GM23338 (cell line): ENCODE data around the gene SRCAP. TPM values are rescaled to one million over a fixed set of nuclear protein-coding genes. Genes with fewer than 3 reads are reported as not detected.

Experiments
- ATAC-seq: fragments of 200-7000 bp; cut with Tn5 transposase; 3 replicates; pipeline ENCODE4 v1.9.1; 2020
- DNase-seq: peaks from one replicate; pipeline ENCODE4 v3.0.0-alpha.2; 2015; ENCODE audit warnings: low spot score
- H2AFZ ChIP-seq: fragments of 200-600 bp; sonication (generic); 2 replicates; pipeline ENCODE4 v1.8.0; 2016; ENCODE audit warnings: antibody characterized with exemption, mild to moderate bottlenecking, moderate library complexity
- H3F3A ChIP-seq: fragments of 200-600 bp; sonication (generic); replicated peaks from 2 replicates; pipeline ENCODE4 v1.8.0; 2017; ENCODE audit warnings: antibody characterized with exemption, mixed run types, low read depth
- H3K27ac ChIP-seq: fragments of 200-600 bp; sonication (generic); 2 replicates; pipeline ENCODE4 v1.6.1; 2016; ENCODE audit warnings: low read depth
- H3K27me3 ChIP-seq: fragments of 200-600 bp; sonication (generic); 2 replicates; pipeline ENCODE4 v1.8.0; 2016; ENCODE audit warnings: mild to moderate bottlenecking, mixed run types, moderate library complexity; ENCODE audit not compliant: insufficient read depth
- H3K36me3 ChIP-seq: fragments of 200-600 bp; sonication (generic); 2 replicates; pipeline ENCODE4 v1.8.0; 2016; ENCODE audit warnings: mild to moderate bottlenecking; ENCODE audit not compliant: insufficient read depth
- H3K4me1 ChIP-seq: fragments of 200-600 bp; sonication (generic); 2 replicates; pipeline ENCODE4 v1.8.0; 2016; ENCODE audit warnings: mild to moderate bottlenecking, moderate library complexity; ENCODE audit not compliant: insufficient read depth
- H3K4me2 ChIP-seq: fragments of 200-600 bp; sonication (generic); 2 replicates; pipeline ENCODE4 v1.7.1; 2017; ENCODE audit warnings: mixed run types
- H3K4me3 ChIP-seq: fragments of 200-600 bp; sonication (generic); 2 replicates; pipeline ENCODE4 v1.6.1; 2016; ENCODE audit warnings: mixed run types
- H3K79me2 ChIP-seq: fragments of 200-600 bp; sonication (generic); replicated peaks from 2 replicates; pipeline ENCODE4 v1.8.0; 2017; ENCODE audit warnings: mild to moderate bottlenecking; ENCODE audit not compliant: insufficient read depth
- H3K9me2 ChIP-seq: fragments of 200-600 bp; sonication (generic); 2 replicates; pipeline ENCODE4 v1.8.0; 2017; ENCODE audit not compliant: insufficient read depth
- H4K20me1 ChIP-seq: fragments of 200-600 bp; sonication (generic); replicated peaks from 2 replicates; pipeline ENCODE4 v1.8.0; 2017; ENCODE audit warnings: mild to moderate bottlenecking; ENCODE audit not compliant: insufficient read depth
- H3K27ac Mint-ChIP-seq: 2 replicates; pipeline ENCODE4 v1.8.0; 2020; ENCODE audit warnings: inconsistent platforms, mild to moderate bottlenecking, moderate library complexity, mixed read lengths
- H3K27me3 Mint-ChIP-seq: 3 replicates; pipeline ENCODE4 v1.8.0; 2022; ENCODE audit warnings: low read depth, mild to moderate bottlenecking, moderate library complexity, mixed read lengths, inconsistent platforms; ENCODE audit not compliant: insufficient read depth, poor library complexity
- H3K36me3 Mint-ChIP-seq: 3 replicates; pipeline ENCODE4 v1.8.0; 2021; ENCODE audit warnings: low read depth, mild to moderate bottlenecking, inconsistent platforms, moderate library complexity, mixed read lengths
- H3K4me1 Mint-ChIP-seq: 3 replicates; pipeline ENCODE4 v1.8.0; 2020; ENCODE audit warnings: mild to moderate bottlenecking, inconsistent platforms, mixed read lengths
- H3K4me3 Mint-ChIP-seq: 3 replicates; pipeline ENCODE4 v1.8.0; 2021; ENCODE audit warnings: moderate library complexity, mild to moderate bottlenecking, inconsistent platforms, mixed read lengths
- H3K9me3 Mint-ChIP-seq: 3 replicates; pipeline ENCODE4 v1.8.0; 2020; ENCODE audit warnings: moderate library complexity, mild to moderate bottlenecking, inconsistent platforms, mixed read lengths
- NANOG ChIP-seq: IDR thresholded peaks from 2 replicates; pipeline ENCODE4 v1.6.1; 2016; ENCODE audit warnings: antibody characterized with exemption, borderline replicate concordance
- STAT1 ChIP-seq: IDR thresholded peaks from one replicate; pipeline ENCODE4 v1.6.1; 2016; ENCODE audit warnings: antibody characterized with exemption; ENCODE audit not compliant: unreplicated experiment
- ZNF331 ChIP-seq: fragments of 250-450 bp; sonication (Bioruptor Pico); IDR thresholded peaks from 2 replicates; pipeline ENCODE4 v1.5.0; 2020; ENCODE audit warnings: low read depth, mild to moderate bottlenecking, moderate library complexity
- polyA plus RNA-seq: library from polyadenylated mRNA; unstranded; fragments of >200 nt; fragmentation: Nextera tagmentation; extraction: Ambion mirVana; gene quantifications from 2 replicates; pipeline ENCODE4 v1.2.1, GENCODE V29; 2016
- total RNA-seq: library from RNA; depleted of rRNA; stranded (reverse); fragments of >200 nt; shearing (Covaris generic); gene quantifications from 2 replicates; pipeline ENCODE4 v1.2.3, GENCODE V29; 2014
- TF ChIP-seq, protein P1 (sequence below): IDR thresholded peaks from 2 replicates; pipeline ENCODE4 v1.6.1; 2016; ENCODE audit warnings: antibody characterized with exemption
- TF ChIP-seq, protein P2 (sequence below): IDR thresholded peaks from one replicate; pipeline ENCODE4 v1.6.1; 2018; ENCODE audit warnings: antibody characterized with exemption; ENCODE audit not compliant: unreplicated experiment
- TF ChIP-seq, protein P3 (sequence below), 2 experiments: fragments of 200-600 bp in 1 of 2; sonication (generic) in 1 of 2; conservative IDR thresholded peaks; 2 replicates each; pipeline versions ENCODE4 v1.5.1 to v1.6.1; 2016 to 2017; ENCODE audit warnings: antibody characterized with exemption in 2 of 2, low read depth in 2 of 2, mild to moderate bottlenecking in 2 of 2, moderate library complexity in 1 of 2

The SRCAP gene
- total and polyA plus RNA-seq, 2 experiments from 2014 or later: 15.3 to 38.4 TPM

DNA sequence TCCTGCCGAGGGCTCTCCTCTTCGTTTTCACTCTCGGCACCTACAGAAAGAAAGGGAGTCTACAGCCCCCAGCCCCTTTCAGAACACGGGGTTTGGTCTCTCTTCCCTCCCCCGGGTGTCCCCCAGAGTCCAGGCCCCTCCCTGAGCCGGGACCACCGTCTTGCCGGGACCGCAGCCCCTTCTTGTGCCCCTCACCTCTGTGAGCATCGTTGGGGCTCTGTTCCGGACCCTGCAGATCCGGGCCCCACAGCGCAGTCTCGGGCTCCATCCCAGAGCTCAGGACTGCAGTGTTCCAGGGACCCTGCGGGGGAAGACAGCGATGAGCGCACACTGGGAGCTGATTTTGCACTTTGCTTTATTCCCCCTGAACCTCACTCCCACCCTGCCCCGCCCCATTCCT lies 85.2 kb downstream of the SRCAP start:
- Histone ChIP-seq H3K4me3 (no peak overlapping the region), H3K4me2 (no peak overlapping the region), H3K27me3 (no peaks in the 10 kb centered on the region), H3F3A (peaks cover 10% of the 10 kb centered on the region; the same call in 1 of the 2 replicates), H3K36me3 (peaks cover 3% of the 10 kb centered on the region; the same call in 1 of the 2 replicates), H3K79me2 (peaks cover 17% of the 10 kb centered on the region), H3K4me1 (peaks cover 3% of the 10 kb centered on the region; the same call in 1 of the 2 replicates), H4K20me1 (peaks cover 5% of the 10 kb centered on the region), H3K9me2 (no peaks in the 10 kb centered on the region), H2AFZ (no peak overlapping the region), H3K27ac (no peak overlapping the region)
- TF ChIP-seq, protein P1, sequence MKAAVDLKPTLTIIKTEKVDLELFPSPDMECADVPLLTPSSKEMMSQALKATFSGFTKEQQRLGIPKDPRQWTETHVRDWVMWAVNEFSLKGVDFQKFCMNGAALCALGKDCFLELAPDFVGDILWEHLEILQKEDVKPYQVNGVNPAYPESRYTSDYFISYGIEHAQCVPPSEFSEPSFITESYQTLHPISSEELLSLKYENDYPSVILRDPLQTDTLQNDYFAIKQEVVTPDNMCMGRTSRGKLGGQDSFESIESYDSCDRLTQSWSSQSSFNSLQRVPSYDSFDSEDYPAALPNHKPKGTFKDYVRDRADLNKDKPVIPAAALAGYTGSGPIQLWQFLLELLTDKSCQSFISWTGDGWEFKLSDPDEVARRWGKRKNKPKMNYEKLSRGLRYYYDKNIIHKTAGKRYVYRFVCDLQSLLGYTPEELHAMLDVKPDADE: no peak
- TF ChIP-seq NANOG (no peak), ZNF331 (no peak)
- TF ChIP-seq, protein P2, sequence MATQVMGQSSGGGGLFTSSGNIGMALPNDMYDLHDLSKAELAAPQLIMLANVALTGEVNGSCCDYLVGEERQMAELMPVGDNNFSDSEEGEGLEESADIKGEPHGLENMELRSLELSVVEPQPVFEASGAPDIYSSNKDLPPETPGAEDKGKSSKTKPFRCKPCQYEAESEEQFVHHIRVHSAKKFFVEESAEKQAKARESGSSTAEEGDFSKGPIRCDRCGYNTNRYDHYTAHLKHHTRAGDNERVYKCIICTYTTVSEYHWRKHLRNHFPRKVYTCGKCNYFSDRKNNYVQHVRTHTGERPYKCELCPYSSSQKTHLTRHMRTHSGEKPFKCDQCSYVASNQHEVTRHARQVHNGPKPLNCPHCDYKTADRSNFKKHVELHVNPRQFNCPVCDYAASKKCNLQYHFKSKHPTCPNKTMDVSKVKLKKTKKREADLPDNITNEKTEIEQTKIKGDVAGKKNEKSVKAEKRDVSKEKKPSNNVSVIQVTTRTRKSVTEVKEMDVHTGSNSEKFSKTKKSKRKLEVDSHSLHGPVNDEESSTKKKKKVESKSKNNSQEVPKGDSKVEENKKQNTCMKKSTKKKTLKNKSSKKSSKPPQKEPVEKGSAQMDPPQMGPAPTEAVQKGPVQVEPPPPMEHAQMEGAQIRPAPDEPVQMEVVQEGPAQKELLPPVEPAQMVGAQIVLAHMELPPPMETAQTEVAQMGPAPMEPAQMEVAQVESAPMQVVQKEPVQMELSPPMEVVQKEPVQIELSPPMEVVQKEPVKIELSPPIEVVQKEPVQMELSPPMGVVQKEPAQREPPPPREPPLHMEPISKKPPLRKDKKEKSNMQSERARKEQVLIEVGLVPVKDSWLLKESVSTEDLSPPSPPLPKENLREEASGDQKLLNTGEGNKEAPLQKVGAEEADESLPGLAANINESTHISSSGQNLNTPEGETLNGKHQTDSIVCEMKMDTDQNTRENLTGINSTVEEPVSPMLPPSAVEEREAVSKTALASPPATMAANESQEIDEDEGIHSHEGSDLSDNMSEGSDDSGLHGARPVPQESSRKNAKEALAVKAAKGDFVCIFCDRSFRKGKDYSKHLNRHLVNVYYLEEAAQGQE: no peak
- TF ChIP-seq, protein P3, sequence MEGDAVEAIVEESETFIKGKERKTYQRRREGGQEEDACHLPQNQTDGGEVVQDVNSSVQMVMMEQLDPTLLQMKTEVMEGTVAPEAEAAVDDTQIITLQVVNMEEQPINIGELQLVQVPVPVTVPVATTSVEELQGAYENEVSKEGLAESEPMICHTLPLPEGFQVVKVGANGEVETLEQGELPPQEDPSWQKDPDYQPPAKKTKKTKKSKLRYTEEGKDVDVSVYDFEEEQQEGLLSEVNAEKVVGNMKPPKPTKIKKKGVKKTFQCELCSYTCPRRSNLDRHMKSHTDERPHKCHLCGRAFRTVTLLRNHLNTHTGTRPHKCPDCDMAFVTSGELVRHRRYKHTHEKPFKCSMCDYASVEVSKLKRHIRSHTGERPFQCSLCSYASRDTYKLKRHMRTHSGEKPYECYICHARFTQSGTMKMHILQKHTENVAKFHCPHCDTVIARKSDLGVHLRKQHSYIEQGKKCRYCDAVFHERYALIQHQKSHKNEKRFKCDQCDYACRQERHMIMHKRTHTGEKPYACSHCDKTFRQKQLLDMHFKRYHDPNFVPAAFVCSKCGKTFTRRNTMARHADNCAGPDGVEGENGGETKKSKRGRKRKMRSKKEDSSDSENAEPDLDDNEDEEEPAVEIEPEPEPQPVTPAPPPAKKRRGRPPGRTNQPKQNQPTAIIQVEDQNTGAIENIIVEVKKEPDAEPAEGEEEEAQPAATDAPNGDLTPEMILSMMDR (conservative IDR thresholded peaks at IDR 0.05; ENCODE audit: low read depth in 2 of 2): no peak
- no peak for ATAC-seq
- H3K9me3 Mint-ChIP-seq: no peaks in the 10 kb centered on the region
- no peak for DNase-seq
- peaks cover 24% of the 10 kb centered on the region for H3K36me3 Mint-ChIP-seq
- peaks cover 22% of the 10 kb centered on the region for H3K4me1 Mint-ChIP-seq
- H3K27me3 Mint-ChIP-seq: peaks cover 9% of the 10 kb centered on the region
- no peak overlapping the region for H3K27ac Mint-ChIP-seq
- no peak overlapping the region for H3K4me3 Mint-ChIP-seq

DNA sequence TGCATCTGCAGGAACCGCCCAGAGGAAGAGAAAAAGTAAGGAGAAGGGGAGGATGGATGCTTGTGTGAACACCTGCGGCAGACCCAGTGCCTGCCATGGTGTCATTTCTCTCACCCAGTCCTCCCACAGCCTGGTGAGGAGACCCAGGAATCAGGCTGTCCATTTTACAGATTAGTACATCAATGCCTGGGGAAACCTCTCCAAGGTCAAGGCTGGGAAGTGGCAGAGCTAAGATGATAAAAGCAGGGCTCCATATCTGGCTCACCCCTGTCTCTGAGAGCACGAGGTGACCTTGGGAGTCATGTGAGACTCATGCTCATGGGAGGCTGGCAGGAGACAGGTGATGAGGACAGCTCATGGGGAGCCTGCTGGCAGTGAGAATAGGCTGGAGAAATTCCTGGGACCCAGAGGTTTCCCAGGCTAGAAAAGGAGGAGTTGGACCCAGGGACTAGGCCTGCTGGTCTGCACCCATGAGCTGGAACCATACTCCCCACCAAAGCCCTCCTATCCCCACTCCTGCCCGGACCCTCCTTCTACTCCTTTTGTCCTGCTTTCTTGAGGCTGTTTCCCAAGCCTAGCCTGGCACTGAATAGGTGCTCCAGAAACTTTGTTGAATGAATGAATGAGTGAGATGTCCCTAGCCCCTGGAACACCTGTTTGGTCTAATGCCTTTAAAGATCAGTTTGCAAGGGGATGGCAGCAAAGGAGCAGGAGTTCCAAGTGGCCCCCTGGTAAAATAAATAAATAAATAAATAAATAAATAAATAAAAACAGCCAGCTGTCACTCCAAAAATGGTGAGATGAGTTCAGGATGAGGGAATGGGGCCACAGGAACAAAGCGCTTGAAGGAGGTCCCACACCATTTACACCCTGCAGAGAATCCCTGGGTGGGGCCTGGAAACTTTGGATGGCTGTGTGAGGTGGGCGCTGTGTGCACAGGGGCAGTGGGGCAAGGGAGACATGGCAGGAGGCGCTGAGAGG lies 86.4 kb downstream of the SRCAP start:
- Histone ChIP-seq H2AFZ (no peak overlapping the region), H3K27me3 (no peaks in the 10 kb centered on the region), H4K20me1 (peaks cover 5% of the 10 kb centered on the region), H3K4me3 (peak overlapping the region; percentile 95), H3F3A (0 out of 2 replicates have a peak, but pooled peaks cover 10% of the 10 kb centered on the region), H3K79me2 (peaks cover 17% of the 10 kb centered on the region), H3K4me2 (peak overlapping the region; percentile 99), H3K36me3 (peaks cover 3% of the 10 kb centered on the region; the same call in 1 of the 2 replicates), H3K9me2 (no peaks in the 10 kb centered on the region), H3K27ac (no peak overlapping the region), H3K4me1 (peaks cover 3% of the 10 kb centered on the region; the same call in 1 of the 2 replicates)
- no peak for DNase-seq
- Mint-ChIP-seq H3K36me3 (peaks cover 21% of the 10 kb centered on the region), H3K27me3 (peaks cover 6% of the 10 kb centered on the region), H3K9me3 (no peaks in the 10 kb centered on the region), H3K4me1 (peaks cover 19% of the 10 kb centered on the region), H3K4me3 (peak overlapping the region; percentile 88), H3K27ac (no peak overlapping the region)
- ATAC-seq: no peak
- TF ChIP-seq NANOG (no peak), STAT1 (no peak)
- TF ChIP-seq, protein P3 (conservative IDR thresholded peaks at IDR 0.05; ENCODE audit: low read depth in 2 of 2): no peak
